Neural progenitor cell (in vitro differentiated cells): ENCODE data around the gene SLC22A16. TPM values are rescaled to one million over a fixed set of nuclear protein-coding genes. Genes with fewer than 3 reads are reported as not detected.

Experiments used
- DNase-seq: peaks from one replicate; pipeline ENCODE4 v3.0.0-alpha.2; 2016; ENCODE audit warnings: low spot score
- H2AFZ ChIP-seq: fragments of 200-600 bp; sonication (generic); replicated peaks from 2 replicates; pipeline ENCODE4 v1.6.1; 2016; ENCODE audit warnings: antibody characterized with exemption
- H3F3A ChIP-seq: fragments of 200-600 bp; sonication (generic); 2 replicates; pipeline ENCODE4 v1.6.1; 2016; ENCODE audit warnings: antibody characterized with exemption, low read depth
- H3K27ac ChIP-seq: fragments of 200-600 bp; sonication (generic); 2 replicates; pipeline ENCODE4 v1.5.1; 2016; ENCODE audit warnings: mild to moderate bottlenecking
- H3K27me3 ChIP-seq: fragments of 200-600 bp; sonication (generic); 2 replicates; pipeline ENCODE4 v1.6.1; 2016; ENCODE audit warnings: mild to moderate bottlenecking, moderate library complexity
- H3K36me3 ChIP-seq: fragments of 200-600 bp; sonication (generic); 2 replicates; pipeline ENCODE4 v1.5.1; 2016
- H3K4me1 ChIP-seq: fragments of 200-600 bp; sonication (generic); 2 replicates; pipeline ENCODE4 v1.6.1; 2016; ENCODE audit warnings: mixed run types
- H3K4me2 ChIP-seq: fragments of 200-600 bp; sonication (generic); 2 replicates; pipeline ENCODE4 v1.6.1; 2016
- H3K4me3 ChIP-seq: fragments of 200-600 bp; sonication (generic); 2 replicates; pipeline ENCODE4 v1.5.1; 2016
- H3K79me2 ChIP-seq: fragments of 200-600 bp; sonication (generic); 2 replicates; pipeline ENCODE4 v1.6.1; 2016; ENCODE audit warnings: low read depth
- H3K9ac ChIP-seq: fragments of 200-600 bp; sonication (generic); 2 replicates; pipeline ENCODE4 v1.6.1; 2016
- H3K9me3 ChIP-seq: fragments of 200-600 bp; sonication (generic); 2 replicates; pipeline ENCODE4 v1.5.1; 2016; ENCODE audit warnings: low read depth
- H4K20me1 ChIP-seq: fragments of 200-600 bp; sonication (generic); 2 replicates; pipeline ENCODE4 v1.6.1; 2016; ENCODE audit warnings: low read depth
- H3K27ac Mint-ChIP-seq: 3 replicates; pipeline ENCODE4 v1.8.0; 2021; ENCODE audit warnings: mixed read lengths
- H3K27me3 Mint-ChIP-seq: 2 replicates; pipeline ENCODE4 v1.8.0; 2022; ENCODE audit warnings: low read depth, mild to moderate bottlenecking, inconsistent platforms, moderate library complexity, mixed read lengths; ENCODE audit not compliant: insufficient read depth
- H3K36me3 Mint-ChIP-seq: 3 replicates; pipeline ENCODE4 v1.8.0; 2021; ENCODE audit warnings: mixed read lengths
- H3K4me1 Mint-ChIP-seq: 3 replicates; pipeline ENCODE4 v1.8.0; 2021; ENCODE audit warnings: mixed read lengths
- H3K4me3 Mint-ChIP-seq: 3 replicates; pipeline ENCODE4 v1.8.0; 2021; ENCODE audit warnings: mild to moderate bottlenecking, moderate library complexity, mixed read lengths
- H3K9me3 Mint-ChIP-seq: 3 replicates; pipeline ENCODE4 v1.8.0; 2020; ENCODE audit warnings: mixed read lengths
- EZH2 ChIP-seq: fragments of 200-600 bp; sonication (generic); IDR thresholded peaks from 2 replicates; pipeline ENCODE4 v1.6.1; 2017; ENCODE audit warnings: antibody characterized with exemption, mild to moderate bottlenecking, moderate library complexity
- EZH2phosphoT487 ChIP-seq: fragments of 200-600 bp; sonication (generic); IDR thresholded peaks from 2 replicates; pipeline ENCODE4 v1.6.1; 2017; ENCODE audit warnings: antibody characterized with exemption
- total RNA-seq: library from RNA; depleted of rRNA; stranded (reverse); fragments of >200 nt; gene quantifications from 2 replicates; pipeline ENCODE4 v1.2.3, GENCODE V29; 2015; ENCODE audit warnings: low replicate concordance
- TF ChIP-seq, protein P1 (sequence below): fragments of 200-600 bp; sonication (generic); IDR thresholded peaks from 2 replicates; pipeline ENCODE4 v1.5.1; 2017; ENCODE audit warnings: antibody characterized with exemption, mild to moderate bottlenecking

The SLC22A16 gene
- total RNA-seq, 1 donor from 2014 or later: not detected

DNA sequence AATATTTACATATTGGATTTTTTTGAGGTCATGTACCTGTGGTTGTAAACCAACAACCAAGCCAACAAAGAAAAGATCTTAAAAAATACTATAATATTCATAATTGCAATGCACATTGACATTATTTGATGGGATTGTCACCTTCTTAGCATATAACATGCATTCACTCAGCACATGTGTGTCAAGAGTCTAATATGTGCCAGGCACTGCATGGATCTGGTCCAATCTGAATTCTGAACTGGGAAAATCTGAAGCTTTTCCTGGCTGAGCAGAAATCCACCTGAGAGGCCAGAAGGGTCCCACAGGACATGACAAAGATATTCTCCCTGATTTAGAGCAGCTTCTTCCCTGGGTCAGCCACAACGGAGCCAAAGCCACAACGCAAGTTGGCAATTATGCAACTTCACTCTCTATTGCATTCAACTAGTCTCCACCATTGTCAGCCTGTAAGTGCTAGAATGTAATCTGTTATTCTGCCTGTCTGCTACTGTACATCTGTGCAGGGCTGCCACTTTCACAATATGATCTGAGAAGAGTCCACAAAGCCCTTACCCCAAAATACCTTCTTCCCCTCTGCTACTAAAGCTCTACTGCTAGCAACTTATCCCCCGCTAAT lies 44.0 kb downstream of the SLC22A16 start:
- Histone ChIP-seq H2AFZ (no peak overlapping the region), H4K20me1 (no peaks in the 10 kb centered on the region), H3K79me2 (no peaks in the 10 kb centered on the region), H3K9ac (no peak overlapping the region), H3K9me3 (no peaks in the 10 kb centered on the region), H3K36me3 (no peaks in the 10 kb centered on the region), H3F3A (no peaks in the 10 kb centered on the region), H3K4me3 (no peak overlapping the region), H3K27me3 (no peaks in the 10 kb centered on the region), H3K4me1 (peaks cover 7% of the 10 kb centered on the region), H3K27ac (no peak overlapping the region), H3K4me2 (no peak overlapping the region)
- TF ChIP-seq EZH2: no peak
- TF ChIP-seq, protein P1, sequence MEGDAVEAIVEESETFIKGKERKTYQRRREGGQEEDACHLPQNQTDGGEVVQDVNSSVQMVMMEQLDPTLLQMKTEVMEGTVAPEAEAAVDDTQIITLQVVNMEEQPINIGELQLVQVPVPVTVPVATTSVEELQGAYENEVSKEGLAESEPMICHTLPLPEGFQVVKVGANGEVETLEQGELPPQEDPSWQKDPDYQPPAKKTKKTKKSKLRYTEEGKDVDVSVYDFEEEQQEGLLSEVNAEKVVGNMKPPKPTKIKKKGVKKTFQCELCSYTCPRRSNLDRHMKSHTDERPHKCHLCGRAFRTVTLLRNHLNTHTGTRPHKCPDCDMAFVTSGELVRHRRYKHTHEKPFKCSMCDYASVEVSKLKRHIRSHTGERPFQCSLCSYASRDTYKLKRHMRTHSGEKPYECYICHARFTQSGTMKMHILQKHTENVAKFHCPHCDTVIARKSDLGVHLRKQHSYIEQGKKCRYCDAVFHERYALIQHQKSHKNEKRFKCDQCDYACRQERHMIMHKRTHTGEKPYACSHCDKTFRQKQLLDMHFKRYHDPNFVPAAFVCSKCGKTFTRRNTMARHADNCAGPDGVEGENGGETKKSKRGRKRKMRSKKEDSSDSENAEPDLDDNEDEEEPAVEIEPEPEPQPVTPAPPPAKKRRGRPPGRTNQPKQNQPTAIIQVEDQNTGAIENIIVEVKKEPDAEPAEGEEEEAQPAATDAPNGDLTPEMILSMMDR: no peak
- TF ChIP-seq EZH2phosphoT487: no peak
- Mint-ChIP-seq H3K9me3 (peaks cover 3% of the 10 kb centered on the region), H3K4me1 (peaks cover 5% of the 10 kb centered on the region), H3K4me3 (no peak overlapping the region), H3K27ac (no peak overlapping the region), H3K27me3 (peaks cover 9% of the 10 kb centered on the region), H3K36me3 (no peaks in the 10 kb centered on the region)
- no peak for DNase-seq

DNA sequence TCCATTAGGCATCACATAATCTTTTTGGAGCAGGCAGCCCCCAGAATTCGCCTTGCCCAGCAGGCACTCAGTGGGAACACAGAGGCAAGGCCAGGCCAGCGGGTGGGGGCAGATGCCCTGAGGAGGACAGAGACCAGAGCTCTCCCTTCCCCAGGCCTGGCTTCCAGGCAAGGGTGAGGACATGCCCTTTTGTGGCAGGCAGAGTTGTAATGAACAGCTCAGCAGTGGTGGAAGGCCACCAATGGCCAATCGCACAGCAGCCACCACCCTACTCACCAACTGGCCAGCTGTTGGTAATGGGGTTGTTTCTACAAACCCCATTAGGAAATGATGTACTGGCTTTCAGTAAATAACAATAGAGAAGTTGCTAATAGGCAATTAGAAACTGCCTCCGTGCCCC lies 45.7 kb downstream of the SLC22A16 start:
- no peaks in the 10 kb centered on the region for H3K9me3 ChIP-seq
- H3K4me2 ChIP-seq: no peak overlapping the region
- H3K27ac Mint-ChIP-seq: no peak overlapping the region
- H3K4me1 Mint-ChIP-seq: peaks cover 5% of the 10 kb centered on the region
- H4K20me1 ChIP-seq: no peaks in the 10 kb centered on the region
- H3K4me3 ChIP-seq: no peak overlapping the region
- no peak for DNase-seq
- H3K36me3 Mint-ChIP-seq: no peaks in the 10 kb centered on the region
- no peaks in the 10 kb centered on the region for H3K36me3 ChIP-seq
- TF ChIP-seq EZH2phosphoT487: no peak
- TF ChIP-seq, protein P1: no peak
- TF ChIP-seq EZH2: no peak
- H3K4me1 ChIP-seq: peaks cover 7% of the 10 kb centered on the region
- no peak overlapping the region for H2AFZ ChIP-seq
- no peaks in the 10 kb centered on the region for H3K27me3 ChIP-seq
- H3K27ac ChIP-seq: no peak overlapping the region
- peaks cover 9% of the 10 kb centered on the region for H3K27me3 Mint-ChIP-seq
- H3F3A ChIP-seq: no peaks in the 10 kb centered on the region
- H3K79me2 ChIP-seq: no peaks in the 10 kb centered on the region
- peaks cover 3% of the 10 kb centered on the region for H3K9me3 Mint-ChIP-seq
- H3K9ac ChIP-seq: no peak overlapping the region
- H3K4me3 Mint-ChIP-seq: no peak overlapping the region

DNA sequence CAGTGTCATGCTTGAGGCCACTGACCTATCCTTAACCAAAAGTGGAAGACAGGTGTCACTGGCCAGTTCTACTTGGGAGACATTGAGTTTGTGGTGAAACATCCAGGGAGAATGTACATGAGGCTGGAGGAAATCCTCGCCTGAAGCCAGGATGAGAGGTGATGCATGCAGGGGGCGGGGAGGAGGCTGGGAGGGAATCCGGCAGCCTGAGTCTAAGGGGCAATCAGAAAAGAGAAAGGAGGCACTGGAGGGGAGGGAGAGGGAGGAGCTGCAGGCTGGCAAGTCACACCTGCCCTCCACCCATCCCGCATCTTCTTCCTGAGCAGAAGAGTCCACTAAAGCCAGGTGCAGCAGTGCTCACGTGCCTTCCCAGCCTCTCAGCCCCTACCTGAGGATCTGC lies 46.2 kb downstream of the SLC22A16 start:
- Mint-ChIP-seq H3K9me3 (peaks cover 3% of the 10 kb centered on the region), H3K27ac (no peak overlapping the region), H3K27me3 (peaks cover 9% of the 10 kb centered on the region), H3K36me3 (no peaks in the 10 kb centered on the region), H3K4me1 (peaks cover 5% of the 10 kb centered on the region), H3K4me3 (no peak overlapping the region)
- Histone ChIP-seq H3F3A (no peaks in the 10 kb centered on the region), H3K36me3 (no peaks in the 10 kb centered on the region), H2AFZ (no peak overlapping the region), H3K4me3 (no peak overlapping the region), H3K4me1 (peaks cover 7% of the 10 kb centered on the region), H3K79me2 (no peaks in the 10 kb centered on the region), H3K9ac (no peak overlapping the region), H3K9me3 (no peaks in the 10 kb centered on the region), H3K27me3 (no peaks in the 10 kb centered on the region), H3K27ac (no peak overlapping the region), H3K4me2 (no peak overlapping the region), H4K20me1 (no peaks in the 10 kb centered on the region)
- TF ChIP-seq, protein P1: no peak
- TF ChIP-seq EZH2 (no peak), EZH2phosphoT487 (no peak)
- no peak for DNase-seq
